Erythroblast (primary cell): ENCODE data around the gene MRPL14.

Experiments
- GATA1 ChIP-seq: IDR thresholded peaks from 2 replicates; pipeline ENCODE4 v1.6.1; 2011; ENCODE audit warnings: low read depth, mild to moderate bottlenecking, control low read depth, low read length, moderate library complexity
- POLR2A ChIP-seq: IDR thresholded peaks from 2 replicates; pipeline ENCODE4 v1.6.1; 2011; ENCODE audit warnings: mild to moderate bottlenecking, low read length

GRCh38 chr6:44135173-44135758 is 8.0 kb upstream of the MRPL14 start:
- no peak for TF ChIP-seq POLR2A
- TF ChIP-seq GATA1, result no peak
